Thyroid gland (tissue), 4 donors: ENCODE measurements around the gene POMT1. TPM values are rescaled to one million over a fixed set of nuclear protein-coding genes. Genes with fewer than 3 reads are reported as not detected.

Source experiments
- DNase-seq, 2 donors: peaks; one replicate each; pipeline ENCODE4 v3.0.0-alpha.2; 2019
- H3K27ac ChIP-seq, 3 donors: fragments of 200-600 bp; sonication (generic); 1 replicate in 2 of 3; 2 replicates in 1 of 3; pipeline ENCODE4 v1.5.1; 2016 to 2019; ENCODE audit warnings: mild to moderate bottlenecking in 1 of 3, moderate library complexity in 1 of 3
- H3K27me3 ChIP-seq: fragments of 200-600 bp; sonication (generic); one replicate; pipeline ENCODE4 v1.5.1; 2019
- H3K36me3 ChIP-seq, 2 donors: fragments of 200-600 bp; sonication (generic); one replicate each; pipeline ENCODE4 v1.5.1; 2016 to 2019
- H3K4me1 ChIP-seq, 2 donors: fragments of 200-600 bp; sonication (generic); one replicate each; pipeline ENCODE4 v1.5.1; 2017 to 2019
- H3K4me3 ChIP-seq, 3 donors: fragments of 200-600 bp; sonication (generic); replicated peaks in 1 of 3; 1 replicate in 2 of 3; 2 replicates in 1 of 3; pipeline ENCODE4 v1.5.1; 2016; ENCODE audit warnings: mild to moderate bottlenecking in 1 of 3
- H3K9me3 ChIP-seq: fragments of 200-600 bp; sonication (generic); one replicate; pipeline ENCODE4 v1.5.1; 2017
- CTCF ChIP-seq, 6 experiments: fragments of 200-600 bp in 3 of 6; fragments of 450-650 bp in 3 of 6; sonication (generic) in 3 of 6; IDR thresholded peaks; one replicate each; pipeline ENCODE4 v1.5.1; 2016 to 2019; ENCODE audit warnings: antibody characterized with exemption in 6 of 6, mild to moderate bottlenecking in 2 of 6, inconsistent platforms in 1 of 6, moderate library complexity in 1 of 6
- POLR2A ChIP-seq, 2 donors: fragments of 450-650 bp; IDR thresholded peaks; one replicate each; pipeline ENCODE4 v1.6.1; 2017; ENCODE audit warnings: antibody characterized with exemption in 2 of 2, mild to moderate bottlenecking in 2 of 2, moderate library complexity in 1 of 2
- WGBS, 2 donors: methylation state at CpG; one replicate each; pipeline ENCODE4 v1.1.5; 2017; 5-methylcytosine and 5-hydroxymethylcytosine counted together
- intact Hi-C: fragments of 100-400 bp; cut with DNase I; formaldehyde crosslinking; loops from one replicate; pipeline ENCODE4 v1.15.1; 2023
- total RNA-seq, 4 donors: library from RNA; depleted of rRNA; stranded (reverse); fragments of >200 nt; gene quantifications; one replicate each; pipeline ENCODE4 v1.2.3, GENCODE V29; 2016

POMT1 gene
- total RNA-seq, 4 donors from 2014 or later, result 21.8 to 51.0 (median 33.9) TPM

- TF ChIP-seq POLR2A (IDR thresholded peaks at IDR 0.05), result no peak
- TF ChIP-seq CTCF (IDR thresholded peaks at IDR 0.05), result no peak
- DNase-seq, result no peak
- H3K27me3 ChIP-seq, result no peaks in the 10 kb centered on the region
- no peaks in the 10 kb centered on the region for H3K9me3 ChIP-seq
- no peak overlapping the region for H3K4me3 ChIP-seq
- peaks cover 96 to 97% of the 10 kb centered on the region in 2 donors for H3K36me3 ChIP-seq
- WGBS, 2 donors, result 63% methylated on average over 8 of the region's 8 CpGs
- no peaks in the 10 kb centered on the region for H3K4me1 ChIP-seq
- intact Hi-C loops, result no loop called here
- no peak overlapping the region for H3K27ac ChIP-seq
These were observed 12.2 kb upstream of the POMT1 start for GRCh38 chr9:131490514-131490913.

GRCh38 chr9:131491001-131491710, 11.6 kb upstream of the POMT1 start:
- H3K36me3 ChIP-seq, result peaks cover 96 to 97% of the 10 kb centered on the region in 2 donors
- DNase-seq, result no peak
- intact Hi-C loops, result no loop called here
- WGBS, 2 donors, result 96 to 99% methylated on average over 20 of the region's 20 CpGs
- no peak for TF ChIP-seq POLR2A (IDR thresholded peaks at IDR 0.05)
- no peak for TF ChIP-seq CTCF (IDR thresholded peaks at IDR 0.05)
- H3K27ac ChIP-seq, result no peak overlapping the region
- no peaks in the 10 kb centered on the region for H3K9me3 ChIP-seq
- H3K27me3 ChIP-seq, result no peaks in the 10 kb centered on the region
- no peak overlapping the region for H3K4me3 ChIP-seq
- H3K4me1 ChIP-seq, result no peaks in the 10 kb centered on the region

GRCh38 chr9:131492070-131492469, 10.6 kb upstream of the POMT1 start:
- Histone ChIP-seq H3K27me3 (no peaks in the 10 kb centered on the region), H3K36me3 (peaks cover 97 to 98% of the 10 kb centered on the region in 2 donors), H3K4me3 (no peak overlapping the region), H3K9me3 (no peaks in the 10 kb centered on the region), H3K27ac (no peak overlapping the region), H3K4me1 (no peaks in the 10 kb centered on the region)
- WGBS, 2 donors, result 89 to 90% methylated on average over 6 of the region's 6 CpGs
- intact Hi-C loops, result no loop called here
- DNase-seq, result no peak
- no peak for TF ChIP-seq CTCF (IDR thresholded peaks at IDR 0.05)
- no peak for TF ChIP-seq POLR2A (IDR thresholded peaks at IDR 0.05)

- Histone ChIP-seq H3K36me3 (peaks cover 85 to 92% of the 10 kb centered on the region in 2 donors), H3K4me1 (no peaks in the 10 kb centered on the region), H3K27ac (no peak overlapping the region), H3K9me3 (no peaks in the 10 kb centered on the region), H3K27me3 (no peaks in the 10 kb centered on the region), H3K4me3 (no peak overlapping the region)
- 94 to 99% methylated on average over 20 to 21 of the region's 22 CpGs for WGBS, 2 donors
- TF ChIP-seq POLR2A (IDR thresholded peaks at IDR 0.05) (no peak), CTCF (IDR thresholded peaks at IDR 0.05) (no peak)
- intact Hi-C loops, result no loop called here
- no peak for DNase-seq
These were observed 8.3 kb upstream of the POMT1 start for GRCh38 chr9:131494296-131494870.

GRCh38 chr9:131495785-131496184, 6.9 kb upstream of the POMT1 start:
- intact Hi-C loops, result no loop called here
- 88 to 93% methylated on average over 22 of the region's 22 CpGs for WGBS, 2 donors
- Histone ChIP-seq H3K27me3 (no peaks in the 10 kb centered on the region), H3K9me3 (no peaks in the 10 kb centered on the region), H3K4me1 (no peaks in the 10 kb centered on the region), H3K4me3 (no peak overlapping the region), H3K27ac (no peak overlapping the region), H3K36me3 (peaks cover 71 to 81% of the 10 kb centered on the region in 2 donors)
- no peak for DNase-seq
- TF ChIP-seq POLR2A (IDR thresholded peaks at IDR 0.05) (no peak), CTCF (IDR thresholded peaks at IDR 0.05) (no peak)
